Iris pigment epithelial cell (primary cell): ENCODE measurements around the gene PHF14.
"Not testable (repeated sequence)": the region's sequence is repeated elsewhere in the genome, so short reads cannot be mapped to it uniquely, and the experiment has no call there.

ENCODE experiments used
- DNase-seq: peaks from one replicate; pipeline ENCODE4 v3.0.0-alpha.2; 2011; ENCODE audit warnings: low read depth

The PHF14 gene

GRCh38 chr7:10990748-10991147, 17.1 kb downstream of the PHF14 start:
- DNase-seq = not testable (repeated sequence)

GRCh38 chr7:10995482-10996166, 22.0 kb downstream of the PHF14 start:
- DNase-seq = not testable (repeated sequence)

GRCh38 chr7:10998996-10999757, 25.5 kb downstream of the PHF14 start:
- DNase-seq = no peak

- no peak for DNase-seq
Observed at GRCh38 chr7:11005202-11005601, 31.5 kb downstream of the PHF14 start.

GRCh38 chr7:11006291-11006690, 32.6 kb downstream of the PHF14 start:
- DNase-seq = no peak

GRCh38 chr7:11009631-11010030, 36.0 kb downstream of the PHF14 start:
- DNase-seq = no peak

- no peak for DNase-seq
Observed at GRCh38 chr7:11021468-11021867, 47.8 kb downstream of the PHF14 start.

GRCh38 chr7:11026452-11027359, 53.0 kb downstream of the PHF14 start:
- DNase-seq = peak; percentile 8

GRCh38 chr7:11035661-11036060, 62.0 kb downstream of the PHF14 start:
- no peak for DNase-seq

GRCh38 chr7:11039974-11040373, 66.3 kb downstream of the PHF14 start:
- DNase-seq = no peak

GRCh38 chr7:11054033-11054432, 80.4 kb downstream of the PHF14 start:
- no peak for DNase-seq

- no peak for DNase-seq
Observed at GRCh38 chr7:11060893-11061292, 87.2 kb downstream of the PHF14 start.

- no peak for DNase-seq
Observed at GRCh38 chr7:11062110-11062509, 88.4 kb downstream of the PHF14 start.

- no peak for DNase-seq
Observed at GRCh38 chr7:11069591-11069990, 95.9 kb downstream of the PHF14 start.

- DNase-seq = peak; percentile 27
Observed at GRCh38 chr7:11077816-11078215, 104.1 kb downstream of the PHF14 start.

- no peak for DNase-seq
Observed at GRCh38 chr7:11078247-11078834, 104.7 kb downstream of the PHF14 start.

- no peak for DNase-seq
Observed at GRCh38 chr7:11079907-11080306, 106.2 kb downstream of the PHF14 start.

- DNase-seq = no peak
Observed at GRCh38 chr7:11082121-11082520, 108.4 kb downstream of the PHF14 start.

GRCh38 chr7:11082552-11083213, 109.0 kb downstream of the PHF14 start:
- peak; percentile 14 for DNase-seq

- no peak for DNase-seq
Observed at GRCh38 chr7:11083214-11083568, 109.5 kb downstream of the PHF14 start.

- DNase-seq = no peak
Observed at GRCh38 chr7:11104578-11104977, 130.9 kb downstream of the PHF14 start.

GRCh38 chr7:11109659-11110058, 136.0 kb downstream of the PHF14 start:
- DNase-seq = no peak
